PC-9 (cell line): Measurements from ENCODE around the gene PDE8A. TPM values are rescaled to one million over a fixed set of nuclear protein-coding genes. Genes with fewer than 3 reads are reported as not detected.

ENCODE experiments used
- BruUV-seq: library from RNA; stranded (reverse); fragments of 400-500 nt; replicated peaks from 2 replicates; lab custom pipeline; 2021; lab: Mats Ljungman, UMichigan
- CTCF ChIA-PET: fragments of 300-600 bp; sonication (Branson Sonifier 250); formaldehyde crosslinking; loops from one replicate; lab custom pipeline; 2022; ENCODE audit warnings: antibody characterized with exemption; lab: Charles Lee
- POLR2A ChIA-PET: fragments of 300-600 bp; sonication (Branson Sonifier 250); formaldehyde crosslinking; loops from one replicate; lab custom pipeline; 2022; ENCODE audit warnings: antibody characterized with exemption; ENCODE audit not compliant: unreplicated experiment; lab: Charles Lee
- DNase-seq, 2 experiments: peaks; one replicate each; pipeline versions ENCODE4 v3.0.0 to v3.0.0-alpha.2; 2015 to 2022; ENCODE audit warnings: mixed read lengths in 1 of 2
- H2AFZ ChIP-seq: fragments of 200-600 bp; sonication (generic); 2 replicates; pipeline ENCODE4 v1.8.1; 2017; ENCODE audit warnings: antibody characterized with exemption
- H3F3A ChIP-seq: fragments of 200-600 bp; sonication (generic); 2 replicates; pipeline ENCODE4 v1.8.1; 2017; ENCODE audit warnings: antibody characterized with exemption, mild to moderate bottlenecking, low read depth; ENCODE audit not compliant: insufficient read depth
- H3K27ac ChIP-seq: fragments of 200-600 bp; sonication (generic); 2 replicates; pipeline ENCODE4 v1.6.1; 2016; ENCODE audit warnings: mixed run types
- H3K27me3 ChIP-seq: fragments of 200-600 bp; sonication (generic); 2 replicates; pipeline ENCODE4 v1.6.1; 2016; ENCODE audit warnings: low read depth, mixed run types; ENCODE audit not compliant: insufficient read depth
- H3K36me3 ChIP-seq: fragments of 200-600 bp; sonication (generic); 2 replicates; pipeline ENCODE4 v1.6.1; 2016; ENCODE audit warnings: low read depth, mixed run types
- H3K4me1 ChIP-seq: fragments of 200-600 bp; sonication (generic); replicated peaks from 2 replicates; pipeline ENCODE4 v1.6.1; 2016; ENCODE audit warnings: mixed run types; ENCODE audit not compliant: insufficient read depth
- H3K4me2 ChIP-seq: fragments of 200-600 bp; sonication (generic); 2 replicates; pipeline ENCODE4 v1.6.1; 2017; ENCODE audit warnings: mixed run types
- H3K4me3 ChIP-seq: fragments of 200-600 bp; sonication (generic); 2 replicates; pipeline ENCODE4 v1.6.1; 2016; ENCODE audit warnings: mixed run types
- H3K79me2 ChIP-seq: fragments of 200-600 bp; sonication (generic); 2 replicates; pipeline ENCODE4 v1.6.1; 2017; ENCODE audit warnings: low read depth, mixed run types
- H3K9me2 ChIP-seq: fragments of 200-600 bp; sonication (generic); 2 replicates; pipeline ENCODE4 v1.8.1; 2017; ENCODE audit warnings: mild to moderate bottlenecking; ENCODE audit not compliant: insufficient read depth
- H3K9me3 ChIP-seq: fragments of 200-600 bp; sonication (generic); 2 replicates; pipeline ENCODE4 v1.8.1; 2016; ENCODE audit warnings: low read depth; ENCODE audit not compliant: insufficient read depth
- H4K20me1 ChIP-seq: fragments of 200-600 bp; sonication (generic); 2 replicates; pipeline ENCODE4 v1.8.1; 2017; ENCODE audit not compliant: insufficient read depth
- EZH2 ChIP-seq: fragments of 200-600 bp; sonication (generic); IDR thresholded peaks from 2 replicates; pipeline ENCODE4 v1.8.0; 2017; ENCODE audit warnings: antibody characterized with exemption, low read depth
- intact Hi-C: fragments of 100-400 bp; cut with micrococcal nuclease; formaldehyde crosslinking; loops from one replicate; pipeline ENCODE4 v1.10.0; 2022; ENCODE audit not compliant: unreplicated experiment
- total RNA-seq: library from RNA; stranded (reverse); gene quantifications from 2 replicates; pipeline ENCODE4 v1.2.3, GENCODE V29; 2021
- TF ChIP-seq, protein P1 (sequence below): fragments of 200-600 bp; sonication (generic); conservative IDR thresholded peaks from 2 replicates; pipeline ENCODE4 v1.6.1; 2017; ENCODE audit warnings: mixed run types, antibody characterized with exemption, mild to moderate bottlenecking, moderate library complexity

Gene PDE8A
- total RNA-seq, 1 experiment from 2014 or later, result 47.3 TPM

DNA sequence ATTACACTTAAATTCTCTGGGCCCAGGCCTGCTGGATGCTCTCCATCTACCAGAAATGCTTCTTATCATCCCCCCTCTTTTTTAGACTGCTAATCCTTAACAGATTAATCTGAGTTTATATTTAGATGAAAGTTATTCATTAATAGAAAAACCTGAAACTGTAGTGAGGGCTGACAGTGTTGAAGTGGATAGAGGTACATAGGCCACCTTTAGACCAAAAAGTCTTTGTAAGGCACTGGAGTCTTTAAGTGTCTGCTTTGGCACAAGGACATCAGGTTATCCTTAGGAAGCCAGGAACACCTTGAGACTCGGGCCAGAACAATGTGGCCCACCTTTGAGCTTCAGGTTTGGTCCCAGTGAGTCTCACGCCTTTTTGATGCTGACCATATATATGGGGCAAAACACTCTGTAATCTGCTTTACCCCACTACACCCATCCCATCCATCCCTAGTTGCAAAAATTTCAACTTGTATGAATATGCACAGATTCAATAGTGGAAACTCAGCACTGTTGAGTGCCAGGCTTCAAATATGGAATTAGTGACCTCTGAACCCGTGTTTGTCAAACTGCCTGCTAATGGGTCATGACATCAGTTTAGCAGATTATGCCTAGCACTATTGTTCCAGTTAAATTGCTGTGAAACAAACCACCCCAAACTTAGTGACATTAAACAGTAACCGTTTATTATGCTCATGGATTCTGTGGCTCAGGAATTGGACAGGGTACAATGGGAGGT lies 44.0 kb downstream of the PDE8A start:
- no peak overlapping the region for H3K4me3 ChIP-seq
- H3K9me2 ChIP-seq, result no peaks in the 10 kb centered on the region
- POLR2A ChIA-PET, result no interaction called here
- H3K36me3 ChIP-seq, result no peaks in the 10 kb centered on the region
- TF ChIP-seq, protein P1, sequence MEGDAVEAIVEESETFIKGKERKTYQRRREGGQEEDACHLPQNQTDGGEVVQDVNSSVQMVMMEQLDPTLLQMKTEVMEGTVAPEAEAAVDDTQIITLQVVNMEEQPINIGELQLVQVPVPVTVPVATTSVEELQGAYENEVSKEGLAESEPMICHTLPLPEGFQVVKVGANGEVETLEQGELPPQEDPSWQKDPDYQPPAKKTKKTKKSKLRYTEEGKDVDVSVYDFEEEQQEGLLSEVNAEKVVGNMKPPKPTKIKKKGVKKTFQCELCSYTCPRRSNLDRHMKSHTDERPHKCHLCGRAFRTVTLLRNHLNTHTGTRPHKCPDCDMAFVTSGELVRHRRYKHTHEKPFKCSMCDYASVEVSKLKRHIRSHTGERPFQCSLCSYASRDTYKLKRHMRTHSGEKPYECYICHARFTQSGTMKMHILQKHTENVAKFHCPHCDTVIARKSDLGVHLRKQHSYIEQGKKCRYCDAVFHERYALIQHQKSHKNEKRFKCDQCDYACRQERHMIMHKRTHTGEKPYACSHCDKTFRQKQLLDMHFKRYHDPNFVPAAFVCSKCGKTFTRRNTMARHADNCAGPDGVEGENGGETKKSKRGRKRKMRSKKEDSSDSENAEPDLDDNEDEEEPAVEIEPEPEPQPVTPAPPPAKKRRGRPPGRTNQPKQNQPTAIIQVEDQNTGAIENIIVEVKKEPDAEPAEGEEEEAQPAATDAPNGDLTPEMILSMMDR, result no peak
- no peak for TF ChIP-seq EZH2
- no peaks in the 10 kb centered on the region for H3K9me3 ChIP-seq
- no peaks in the 10 kb centered on the region for H3K27me3 ChIP-seq
- H2AFZ ChIP-seq, result no peak overlapping the region
- no peak overlapping the region for H3K4me2 ChIP-seq
- H3K4me1 ChIP-seq, result peaks cover 32% of the 10 kb centered on the region
- CTCF ChIA-PET, result no interaction called here
- intact Hi-C loops, result no loop called here
- H4K20me1 ChIP-seq, result peaks cover 13% of the 10 kb centered on the region
- peaks cover 93% of the 10 kb centered on the region for H3K79me2 ChIP-seq
- BruUV-seq, result no TSS peak
- DNase-seq, result no peak
- H3K27ac ChIP-seq, result no peak overlapping the region
- peaks cover 20% of the 10 kb centered on the region; the same call in 1 of the 2 replicates for H3F3A ChIP-seq

- H3K36me3 ChIP-seq, result no peaks in the 10 kb centered on the region
- H3K4me1 ChIP-seq, result peaks cover 35% of the 10 kb centered on the region
- no peak for DNase-seq
- H3K4me2 ChIP-seq, result no peak overlapping the region
- intact Hi-C loops, result no loop called here
- H3K27ac ChIP-seq, result no peak overlapping the region
- POLR2A ChIA-PET, result no interaction called here
- no peaks in the 10 kb centered on the region for H3K27me3 ChIP-seq
- H3K9me2 ChIP-seq, result no peaks in the 10 kb centered on the region
- no peak overlapping the region for H2AFZ ChIP-seq
- no TSS peak for BruUV-seq
- peaks cover 20% of the 10 kb centered on the region; the same call in 1 of the 2 replicates for H3F3A ChIP-seq
- no peak for TF ChIP-seq EZH2
- TF ChIP-seq, protein P1, result no peak
- no peak overlapping the region for H3K4me3 ChIP-seq
- peaks cover 13% of the 10 kb centered on the region for H4K20me1 ChIP-seq
- CTCF ChIA-PET, result no interaction called here
- H3K79me2 ChIP-seq, result peaks cover 93% of the 10 kb centered on the region
- no peaks in the 10 kb centered on the region for H3K9me3 ChIP-seq
These were observed 44.8 kb downstream of the PDE8A start for GRCh38 chr15:85026304-85027032.

DNA sequence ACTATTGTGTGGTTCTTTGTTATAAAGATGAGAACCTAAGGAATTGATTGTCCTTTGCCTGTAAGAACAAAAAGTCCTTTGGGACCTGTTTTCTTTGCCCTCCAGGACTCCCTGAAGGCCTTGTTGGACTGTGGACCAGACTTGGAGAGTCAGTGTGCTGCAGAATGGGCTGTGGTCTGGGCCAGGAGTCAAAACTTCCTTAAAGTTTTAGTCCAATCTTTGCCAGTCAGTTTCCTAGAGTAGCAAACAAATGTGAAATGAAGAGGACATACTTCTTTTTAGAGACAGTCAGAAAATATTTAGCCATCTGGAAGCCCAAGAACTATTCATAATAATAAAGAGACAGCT lies 45.4 kb downstream of the PDE8A start:
- Histone ChIP-seq H2AFZ (no peak overlapping the region), H3K9me3 (no peaks in the 10 kb centered on the region), H3K4me1 (peaks cover 35% of the 10 kb centered on the region), H3F3A (peaks cover 20% of the 10 kb centered on the region; the same call in 1 of the 2 replicates), H3K36me3 (no peaks in the 10 kb centered on the region), H3K9me2 (no peaks in the 10 kb centered on the region), H3K4me3 (no peak overlapping the region), H3K79me2 (peaks cover 93% of the 10 kb centered on the region), H3K27me3 (no peaks in the 10 kb centered on the region), H4K20me1 (peaks cover 13% of the 10 kb centered on the region), H3K27ac (no peak overlapping the region), H3K4me2 (no peak overlapping the region)
- CTCF ChIA-PET, result no interaction called here
- TF ChIP-seq, protein P1, result no peak
- TF ChIP-seq EZH2, result no peak
- POLR2A ChIA-PET, result no interaction called here
- intact Hi-C loops, result no loop called here
- no TSS peak for BruUV-seq
- no peak for DNase-seq
